NOMO-1 (cell line): ENCODE measurements around the gene ERC1.

Experiments used
- DNase-seq, 2 experiments: peaks; one replicate each; lab custom pipeline; 2025; ENCODE audit not compliant: unreplicated experiment in 2 of 2; lab: John Stamatoyannopoulos, UW

Gene ERC1

GRCh38 chr12:1369460-1369859 is 378.4 kb downstream of the ERC1 start:
- no peak for DNase-seq

- peak in 1 of 2 experiments; percentile 13 for DNase-seq
Measured at GRCh38 chr12:1369938-1370500, 379.0 kb downstream of the ERC1 start.

- DNase-seq: no peak
Measured at GRCh38 chr12:1373901-1374735, 383.1 kb downstream of the ERC1 start.

- no peak for DNase-seq
Measured at GRCh38 chr12:1375323-1375722, 384.3 kb downstream of the ERC1 start.

- DNase-seq: no peak
Measured at GRCh38 chr12:1377117-1377516, 386.1 kb downstream of the ERC1 start.

GRCh38 chr12:1377681-1378080 is 386.7 kb downstream of the ERC1 start:
- DNase-seq: no peak

- DNase-seq: no peak
Measured at GRCh38 chr12:1380171-1380851, 389.3 kb downstream of the ERC1 start.

GRCh38 chr12:1382151-1382550 is 391.1 kb downstream of the ERC1 start:
- DNase-seq: no peak

- no peak for DNase-seq
Measured at GRCh38 chr12:1382826-1383225, 391.8 kb downstream of the ERC1 start.

GRCh38 chr12:1383758-1384157 is 392.7 kb downstream of the ERC1 start:
- no peak for DNase-seq

GRCh38 chr12:1384910-1385309 is 393.9 kb downstream of the ERC1 start:
- no peak for DNase-seq

- no peak for DNase-seq
Measured at GRCh38 chr12:1391722-1392121, 400.7 kb downstream of the ERC1 start.

- no peak for DNase-seq
Measured at GRCh38 chr12:1395421-1395955, 404.5 kb downstream of the ERC1 start.

GRCh38 chr12:1398673-1399072 is 407.6 kb downstream of the ERC1 start:
- DNase-seq: no peak

GRCh38 chr12:1401891-1402290 is 410.9 kb downstream of the ERC1 start:
- DNase-seq: no peak

GRCh38 chr12:1403417-1403816 is 412.4 kb downstream of the ERC1 start:
- DNase-seq: no peak

GRCh38 chr12:1405619-1406018 is 414.6 kb downstream of the ERC1 start:
- no peak for DNase-seq

GRCh38 chr12:1410794-1411193 is 419.8 kb downstream of the ERC1 start:
- DNase-seq: no peak

GRCh38 chr12:1413930-1414329 is 422.9 kb downstream of the ERC1 start:
- no peak for DNase-seq

GRCh38 chr12:1418144-1418543 is 427.1 kb downstream of the ERC1 start:
- DNase-seq: no peak

- no peak for DNase-seq
Measured at GRCh38 chr12:1419849-1420371, 428.9 kb downstream of the ERC1 start.
